Heart left ventricle (tissue), 13 donors: ENCODE data around the gene ZBTB7C.

Experiments
- POLR2A ChIP-seq, 2 donors: fragments of 450-650 bp; IDR thresholded peaks; one replicate each; pipeline ENCODE4 v1.6.1; 2017; ENCODE audit warnings: antibody characterized with exemption in 2 of 2, mild to moderate bottlenecking in 2 of 2, moderate library complexity in 2 of 2
- TF ChIP-seq, protein P1 (sequence below), 12 donors: fragments of 200-600 bp; sonication (generic) in 4 of 12; IDR thresholded peaks; one replicate each; pipeline versions ENCODE4 v1.5.0 to v1.8.0; 2018 to 2022; ENCODE audit warnings: antibody characterized with exemption in 12 of 12, mild to moderate bottlenecking in 5 of 12
- donor health status: ischemic (EF 13 %, LVEDD 7.1; RV severe dilation, severe dysfunction).
- donor health status: DM: no; HTN: yes; CAD: no.
- donor health status: DM: no; HTN: no; CAD: no.
- donor health status: ischemic (EF 25% LVEDD 6.9; RV normal size, moderate dysfunction).
- donor health status: ischemic (EF 25% LVEDD 5.7; RV mildly dilated, moderate dysfunction).
- donor health status: ischemic (EF 35%, LVEDD 5.7; RV mildly dilated, moderate dysfunction).
- donor health status: nonischemic (EF 11% LVEDD 7.7; RV severe dilation, severe dysfunction).
- donor health status: DM: yes; HTN: yes; CAD: no.
- donor health status: PGD.
- donor health status: ischemic (EF 29% LVEDD 5.4; RV normal size, mild dysfunction).
- donor health status: nonischemic (EF 23%, LVEDD 6.1; RV moderate dilation, normal function).

DNA sequence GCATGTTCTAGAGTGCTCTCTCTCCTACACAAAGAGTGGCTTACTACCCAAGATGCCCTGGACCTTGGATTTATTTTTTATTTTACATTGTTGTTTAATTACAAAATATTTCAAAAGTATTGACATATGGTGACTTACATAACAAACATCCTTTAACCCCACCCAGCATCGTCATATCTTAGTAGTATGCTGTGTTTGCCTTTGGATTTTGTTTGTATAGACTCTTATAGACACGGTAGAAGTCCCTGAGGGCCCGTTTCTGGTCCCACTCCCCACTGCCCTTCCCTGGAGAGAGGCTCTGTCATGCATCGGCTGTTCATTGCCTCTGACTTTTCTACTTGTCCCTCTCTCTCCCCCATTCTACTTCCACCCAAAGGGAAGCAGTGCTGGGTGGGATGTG, 112.0 kb downstream of the ZBTB7C start:
- TF ChIP-seq, protein P1, sequence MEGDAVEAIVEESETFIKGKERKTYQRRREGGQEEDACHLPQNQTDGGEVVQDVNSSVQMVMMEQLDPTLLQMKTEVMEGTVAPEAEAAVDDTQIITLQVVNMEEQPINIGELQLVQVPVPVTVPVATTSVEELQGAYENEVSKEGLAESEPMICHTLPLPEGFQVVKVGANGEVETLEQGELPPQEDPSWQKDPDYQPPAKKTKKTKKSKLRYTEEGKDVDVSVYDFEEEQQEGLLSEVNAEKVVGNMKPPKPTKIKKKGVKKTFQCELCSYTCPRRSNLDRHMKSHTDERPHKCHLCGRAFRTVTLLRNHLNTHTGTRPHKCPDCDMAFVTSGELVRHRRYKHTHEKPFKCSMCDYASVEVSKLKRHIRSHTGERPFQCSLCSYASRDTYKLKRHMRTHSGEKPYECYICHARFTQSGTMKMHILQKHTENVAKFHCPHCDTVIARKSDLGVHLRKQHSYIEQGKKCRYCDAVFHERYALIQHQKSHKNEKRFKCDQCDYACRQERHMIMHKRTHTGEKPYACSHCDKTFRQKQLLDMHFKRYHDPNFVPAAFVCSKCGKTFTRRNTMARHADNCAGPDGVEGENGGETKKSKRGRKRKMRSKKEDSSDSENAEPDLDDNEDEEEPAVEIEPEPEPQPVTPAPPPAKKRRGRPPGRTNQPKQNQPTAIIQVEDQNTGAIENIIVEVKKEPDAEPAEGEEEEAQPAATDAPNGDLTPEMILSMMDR (IDR thresholded peaks at IDR 0.05), result no peak
- no peak for TF ChIP-seq POLR2A (IDR thresholded peaks at IDR 0.05)
